Neural progenitor cell (in vitro differentiated cells): Measurements from ENCODE around the gene RNF212B. TPM values are rescaled to one million over a fixed set of nuclear protein-coding genes. Genes with fewer than 3 reads are reported as not detected.
A peak's percentile ranks its signal among the peaks of the same experiment; 100 is the strongest.

ENCODE experiments used
- DNase-seq: peaks from one replicate; pipeline ENCODE4 v3.0.0-alpha.2; 2016; ENCODE audit warnings: low spot score
- H2AFZ ChIP-seq: fragments of 200-600 bp; sonication (generic); replicated peaks from 2 replicates; pipeline ENCODE4 v1.6.1; 2016; ENCODE audit warnings: antibody characterized with exemption
- H3F3A ChIP-seq: fragments of 200-600 bp; sonication (generic); 2 replicates; pipeline ENCODE4 v1.6.1; 2016; ENCODE audit warnings: antibody characterized with exemption, low read depth
- H3K27ac ChIP-seq: fragments of 200-600 bp; sonication (generic); 2 replicates; pipeline ENCODE4 v1.5.1; 2016; ENCODE audit warnings: mild to moderate bottlenecking
- H3K27me3 ChIP-seq: fragments of 200-600 bp; sonication (generic); 2 replicates; pipeline ENCODE4 v1.6.1; 2016; ENCODE audit warnings: mild to moderate bottlenecking, moderate library complexity
- H3K36me3 ChIP-seq: fragments of 200-600 bp; sonication (generic); 2 replicates; pipeline ENCODE4 v1.5.1; 2016
- H3K4me1 ChIP-seq: fragments of 200-600 bp; sonication (generic); 2 replicates; pipeline ENCODE4 v1.6.1; 2016; ENCODE audit warnings: mixed run types
- H3K4me2 ChIP-seq: fragments of 200-600 bp; sonication (generic); 2 replicates; pipeline ENCODE4 v1.6.1; 2016
- H3K4me3 ChIP-seq: fragments of 200-600 bp; sonication (generic); 2 replicates; pipeline ENCODE4 v1.5.1; 2016
- H3K79me2 ChIP-seq: fragments of 200-600 bp; sonication (generic); 2 replicates; pipeline ENCODE4 v1.6.1; 2016; ENCODE audit warnings: low read depth
- H3K9ac ChIP-seq: fragments of 200-600 bp; sonication (generic); 2 replicates; pipeline ENCODE4 v1.6.1; 2016
- H3K9me3 ChIP-seq: fragments of 200-600 bp; sonication (generic); 2 replicates; pipeline ENCODE4 v1.5.1; 2016; ENCODE audit warnings: low read depth
- H4K20me1 ChIP-seq: fragments of 200-600 bp; sonication (generic); 2 replicates; pipeline ENCODE4 v1.6.1; 2016; ENCODE audit warnings: low read depth
- H3K27ac Mint-ChIP-seq: 3 replicates; pipeline ENCODE4 v1.8.0; 2021; ENCODE audit warnings: mixed read lengths
- H3K27me3 Mint-ChIP-seq: 2 replicates; pipeline ENCODE4 v1.8.0; 2022; ENCODE audit warnings: low read depth, mild to moderate bottlenecking, inconsistent platforms, moderate library complexity, mixed read lengths; ENCODE audit not compliant: insufficient read depth
- H3K36me3 Mint-ChIP-seq: 3 replicates; pipeline ENCODE4 v1.8.0; 2021; ENCODE audit warnings: mixed read lengths
- H3K4me1 Mint-ChIP-seq: 3 replicates; pipeline ENCODE4 v1.8.0; 2021; ENCODE audit warnings: mixed read lengths
- H3K4me3 Mint-ChIP-seq: 3 replicates; pipeline ENCODE4 v1.8.0; 2021; ENCODE audit warnings: mild to moderate bottlenecking, moderate library complexity, mixed read lengths
- H3K9me3 Mint-ChIP-seq: 3 replicates; pipeline ENCODE4 v1.8.0; 2020; ENCODE audit warnings: mixed read lengths
- EZH2 ChIP-seq: fragments of 200-600 bp; sonication (generic); IDR thresholded peaks from 2 replicates; pipeline ENCODE4 v1.6.1; 2017; ENCODE audit warnings: antibody characterized with exemption, mild to moderate bottlenecking, moderate library complexity
- EZH2phosphoT487 ChIP-seq: fragments of 200-600 bp; sonication (generic); IDR thresholded peaks from 2 replicates; pipeline ENCODE4 v1.6.1; 2017; ENCODE audit warnings: antibody characterized with exemption
- total RNA-seq: library from RNA; depleted of rRNA; stranded (reverse); fragments of >200 nt; gene quantifications from 2 replicates; pipeline ENCODE4 v1.2.3, GENCODE V29; 2015; ENCODE audit warnings: low replicate concordance
- TF ChIP-seq, protein P1 (sequence below): fragments of 200-600 bp; sonication (generic); IDR thresholded peaks from 2 replicates; pipeline ENCODE4 v1.5.1; 2017; ENCODE audit warnings: antibody characterized with exemption, mild to moderate bottlenecking

The RNF212B gene
- total RNA-seq, 1 donor from 2014 or later, result not detected

DNA sequence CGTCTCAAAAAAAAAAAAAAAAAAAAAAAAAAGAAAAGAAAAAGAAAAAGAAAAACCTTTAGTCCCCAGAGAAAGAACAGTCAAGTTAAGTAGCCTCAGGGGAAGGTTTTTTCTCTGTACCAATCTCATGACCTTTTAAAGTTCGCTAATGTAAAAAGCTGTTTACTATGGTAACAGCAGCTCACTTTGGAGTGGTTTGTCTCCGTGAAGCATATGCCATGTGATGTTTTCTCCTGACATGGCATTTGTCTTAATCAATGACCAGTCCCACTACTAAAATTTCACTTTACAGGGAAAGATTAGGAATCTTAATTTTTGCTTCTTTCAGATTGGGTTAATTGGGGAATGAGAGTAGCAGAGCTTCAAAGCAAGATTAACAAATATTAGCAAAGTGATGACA is 4.3 kb downstream of the RNF212B start:
- Histone ChIP-seq H3K9me3 (no peaks in the 10 kb centered on the region), H3K36me3 (no peaks in the 10 kb centered on the region), H3K4me1 (peaks cover 3% of the 10 kb centered on the region), H3K27me3 (no peaks in the 10 kb centered on the region), H3F3A (peaks cover 11% of the 10 kb centered on the region), H3K4me2 (no peak overlapping the region), H4K20me1 (no peaks in the 10 kb centered on the region), H3K79me2 (no peaks in the 10 kb centered on the region), H2AFZ (no peak overlapping the region), H3K4me3 (no peak overlapping the region), H3K27ac (no peak overlapping the region), H3K9ac (no peak overlapping the region)
- Mint-ChIP-seq H3K4me1 (peaks cover 10% of the 10 kb centered on the region), H3K4me3 (no peak overlapping the region), H3K27me3 (no peaks in the 10 kb centered on the region), H3K36me3 (no peaks in the 10 kb centered on the region), H3K9me3 (no peaks in the 10 kb centered on the region), H3K27ac (no peak overlapping the region)
- DNase-seq, result no peak
- TF ChIP-seq EZH2phosphoT487 (no peak), EZH2 (no peak)
- TF ChIP-seq, protein P1, sequence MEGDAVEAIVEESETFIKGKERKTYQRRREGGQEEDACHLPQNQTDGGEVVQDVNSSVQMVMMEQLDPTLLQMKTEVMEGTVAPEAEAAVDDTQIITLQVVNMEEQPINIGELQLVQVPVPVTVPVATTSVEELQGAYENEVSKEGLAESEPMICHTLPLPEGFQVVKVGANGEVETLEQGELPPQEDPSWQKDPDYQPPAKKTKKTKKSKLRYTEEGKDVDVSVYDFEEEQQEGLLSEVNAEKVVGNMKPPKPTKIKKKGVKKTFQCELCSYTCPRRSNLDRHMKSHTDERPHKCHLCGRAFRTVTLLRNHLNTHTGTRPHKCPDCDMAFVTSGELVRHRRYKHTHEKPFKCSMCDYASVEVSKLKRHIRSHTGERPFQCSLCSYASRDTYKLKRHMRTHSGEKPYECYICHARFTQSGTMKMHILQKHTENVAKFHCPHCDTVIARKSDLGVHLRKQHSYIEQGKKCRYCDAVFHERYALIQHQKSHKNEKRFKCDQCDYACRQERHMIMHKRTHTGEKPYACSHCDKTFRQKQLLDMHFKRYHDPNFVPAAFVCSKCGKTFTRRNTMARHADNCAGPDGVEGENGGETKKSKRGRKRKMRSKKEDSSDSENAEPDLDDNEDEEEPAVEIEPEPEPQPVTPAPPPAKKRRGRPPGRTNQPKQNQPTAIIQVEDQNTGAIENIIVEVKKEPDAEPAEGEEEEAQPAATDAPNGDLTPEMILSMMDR, result no peak

GRCh38 chr14:23243066-23243465 is 5.3 kb downstream of the RNF212B start:
- no peak overlapping the region for H3K4me3 Mint-ChIP-seq
- H3K4me1 Mint-ChIP-seq, result peaks cover 1% of the 10 kb centered on the region
- Histone ChIP-seq H3K9ac (no peak overlapping the region), H3K79me2 (no peaks in the 10 kb centered on the region), H3K4me1 (no peaks in the 10 kb centered on the region), H3K4me3 (no peak overlapping the region), H2AFZ (no peak overlapping the region), H3K9me3 (no peaks in the 10 kb centered on the region), H3K36me3 (no peaks in the 10 kb centered on the region), H3K27ac (no peak overlapping the region), H3K27me3 (no peaks in the 10 kb centered on the region), H4K20me1 (no peaks in the 10 kb centered on the region), H3K4me2 (no peak overlapping the region), H3F3A (peaks cover 2% of the 10 kb centered on the region)
- no peaks in the 10 kb centered on the region for H3K27me3 Mint-ChIP-seq
- no peak overlapping the region for H3K27ac Mint-ChIP-seq
- no peak for TF ChIP-seq EZH2phosphoT487
- TF ChIP-seq EZH2, result no peak
- TF ChIP-seq, protein P1, result no peak
- DNase-seq, result no peak
- no peaks in the 10 kb centered on the region for H3K9me3 Mint-ChIP-seq
- H3K36me3 Mint-ChIP-seq, result no peaks in the 10 kb centered on the region

GRCh38 chr14:23245282-23245681 is 7.5 kb downstream of the RNF212B start:
- no peaks in the 10 kb centered on the region for H4K20me1 ChIP-seq
- TF ChIP-seq EZH2 (no peak), EZH2phosphoT487 (no peak)
- TF ChIP-seq, protein P1, result no peak
- no peaks in the 10 kb centered on the region for H3K4me1 Mint-ChIP-seq
- H3F3A ChIP-seq, result no peaks in the 10 kb centered on the region
- no peak overlapping the region for H3K27ac ChIP-seq
- H3K9me3 ChIP-seq, result no peaks in the 10 kb centered on the region
- no peak overlapping the region for H3K27ac Mint-ChIP-seq
- no peaks in the 10 kb centered on the region for H3K79me2 ChIP-seq
- peak overlapping the region; percentile 8 for H3K9ac ChIP-seq
- no peak for DNase-seq
- no peaks in the 10 kb centered on the region for H3K36me3 Mint-ChIP-seq
- no peak overlapping the region for H3K4me2 ChIP-seq
- H3K36me3 ChIP-seq, result no peaks in the 10 kb centered on the region
- no peak overlapping the region for H3K4me3 ChIP-seq
- H3K4me3 Mint-ChIP-seq, result no peak overlapping the region
- H3K4me1 ChIP-seq, result no peaks in the 10 kb centered on the region
- no peaks in the 10 kb centered on the region for H3K27me3 ChIP-seq
- H2AFZ ChIP-seq, result no peak overlapping the region
- H3K9me3 Mint-ChIP-seq, result no peaks in the 10 kb centered on the region
- H3K27me3 Mint-ChIP-seq, result no peaks in the 10 kb centered on the region
